Smooth muscle cell (in vitro differentiated cells): ENCODE measurements around the gene STAU1. TPM values are rescaled to one million over a fixed set of nuclear protein-coding genes. Genes with fewer than 3 reads are reported as not detected.

Experiments
- DNase-seq: peaks from one replicate; lab custom pipeline; 2025; ENCODE audit not compliant: unreplicated experiment; lab: John Stamatoyannopoulos, UW
- H2AFZ ChIP-seq: fragments of 200-600 bp; sonication (generic); 2 replicates; pipeline ENCODE4 v1.6.0; 2016; ENCODE audit warnings: antibody characterized with exemption, low read depth, mild to moderate bottlenecking
- H3F3A ChIP-seq: fragments of 200-600 bp; sonication (generic); 2 replicates; pipeline ENCODE4 v1.6.0; 2017; ENCODE audit warnings: antibody characterized with exemption, low read depth
- H3K27ac ChIP-seq: fragments of 200-600 bp; sonication (generic); 2 replicates; pipeline ENCODE4 v1.5.1; 2016; ENCODE audit warnings: low read depth, mild to moderate bottlenecking
- H3K27me3 ChIP-seq: fragments of 200-600 bp; sonication (generic); 2 replicates; pipeline ENCODE4 v1.6.1; 2016; ENCODE audit warnings: low read depth, mild to moderate bottlenecking
- H3K36me3 ChIP-seq: fragments of 200-600 bp; sonication (generic); 2 replicates; pipeline ENCODE4 v1.5.1; 2016; ENCODE audit warnings: low read depth
- H3K4me1 ChIP-seq: fragments of 200-600 bp; sonication (generic); 2 replicates; pipeline ENCODE4 v1.5.1; 2016; ENCODE audit warnings: low read depth
- H3K4me2 ChIP-seq: fragments of 200-600 bp; sonication (generic); 2 replicates; pipeline ENCODE4 v1.6.0; 2016; ENCODE audit warnings: mild to moderate bottlenecking
- H3K4me3 ChIP-seq: fragments of 200-600 bp; sonication (generic); 2 replicates; pipeline ENCODE4 v1.5.1; 2016; ENCODE audit warnings: mild to moderate bottlenecking
- H3K79me2 ChIP-seq: fragments of 200-600 bp; sonication (generic); 2 replicates; pipeline ENCODE4 v1.6.0; 2016; ENCODE audit warnings: low read depth, mild to moderate bottlenecking
- H3K9ac ChIP-seq: fragments of 200-600 bp; sonication (generic); 2 replicates; pipeline ENCODE4 v1.6.0; 2016; ENCODE audit warnings: low read depth
- H3K9me3 ChIP-seq: fragments of 200-600 bp; sonication (generic); replicated peaks from 2 replicates; pipeline ENCODE4 v1.5.1; 2016; ENCODE audit warnings: low read depth
- H4K20me1 ChIP-seq: fragments of 200-600 bp; sonication (generic); 2 replicates; pipeline ENCODE4 v1.6.0; 2016; ENCODE audit warnings: low read depth
- WGBS: methylation state at CpG from one replicate; pipeline ENCODE4 v1.1.7; 2016; ENCODE audit warnings: low lambda C conversion rate; 5-methylcytosine and 5-hydroxymethylcytosine counted together
- polyA plus RNA-seq: library from polyadenylated mRNA; unstranded; fragments of >200 nt; fragmentation: Nextera tagmentation; extraction: Ambion mirVana; gene quantifications from 2 replicates; pipeline ENCODE4 v1.2.1, GENCODE V29; 2016
- total RNA-seq: library from RNA; depleted of rRNA; stranded (reverse); fragments of >200 nt; gene quantifications from 2 replicates; pipeline ENCODE4 v1.2.3, GENCODE V29; 2014
- TF ChIP-seq, protein P1 (sequence below): fragments of 200-600 bp; sonication (generic); IDR thresholded peaks from 2 replicates; pipeline ENCODE4 v1.5.1; 2017; ENCODE audit warnings: borderline replicate concordance, mild to moderate bottlenecking, antibody characterized with exemption; ENCODE audit not compliant: insufficient read depth, poor library complexity, severe bottlenecking

The STAU1 gene
- total and polyA plus RNA-seq, 2 experiments from 2014 or later: 42.2 to 45.1 TPM

DNA sequence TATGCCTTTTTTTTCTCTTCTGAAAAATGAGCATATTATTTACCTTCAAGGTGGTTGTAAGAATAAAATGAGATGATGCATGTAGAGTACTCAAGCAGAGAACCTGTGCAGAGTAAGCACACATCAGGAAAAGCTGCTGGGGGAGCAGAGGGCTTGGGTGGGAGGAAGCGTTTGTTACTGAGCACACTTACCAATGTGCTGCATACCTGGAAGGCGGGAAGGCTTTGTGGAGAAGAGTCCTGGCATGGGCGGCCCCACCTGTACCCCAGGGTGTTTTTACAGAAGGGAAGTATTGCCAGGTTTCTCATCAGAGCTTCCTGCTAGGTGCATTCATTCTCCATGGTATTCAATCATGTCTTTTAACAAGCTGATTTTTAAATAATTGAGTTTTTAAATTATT lies 89.1 kb downstream of the STAU1 start:
- H3K79me2 ChIP-seq: no peaks in the 10 kb centered on the region
- no peak overlapping the region for H3K4me2 ChIP-seq
- no peaks in the 10 kb centered on the region for H3F3A ChIP-seq
- H3K4me3 ChIP-seq: no peak overlapping the region
- no peak overlapping the region for H3K9ac ChIP-seq
- H4K20me1 ChIP-seq: no peaks in the 10 kb centered on the region
- peaks cover 14% of the 10 kb centered on the region for H3K36me3 ChIP-seq
- 80% methylated on average over 3 of the region's 3 CpGs for WGBS
- peaks cover 3% of the 10 kb centered on the region for H3K4me1 ChIP-seq
- no peak for DNase-seq
- H3K27me3 ChIP-seq: no peaks in the 10 kb centered on the region
- H2AFZ ChIP-seq: no peak overlapping the region
- no peak overlapping the region for H3K27ac ChIP-seq
- TF ChIP-seq, protein P1, sequence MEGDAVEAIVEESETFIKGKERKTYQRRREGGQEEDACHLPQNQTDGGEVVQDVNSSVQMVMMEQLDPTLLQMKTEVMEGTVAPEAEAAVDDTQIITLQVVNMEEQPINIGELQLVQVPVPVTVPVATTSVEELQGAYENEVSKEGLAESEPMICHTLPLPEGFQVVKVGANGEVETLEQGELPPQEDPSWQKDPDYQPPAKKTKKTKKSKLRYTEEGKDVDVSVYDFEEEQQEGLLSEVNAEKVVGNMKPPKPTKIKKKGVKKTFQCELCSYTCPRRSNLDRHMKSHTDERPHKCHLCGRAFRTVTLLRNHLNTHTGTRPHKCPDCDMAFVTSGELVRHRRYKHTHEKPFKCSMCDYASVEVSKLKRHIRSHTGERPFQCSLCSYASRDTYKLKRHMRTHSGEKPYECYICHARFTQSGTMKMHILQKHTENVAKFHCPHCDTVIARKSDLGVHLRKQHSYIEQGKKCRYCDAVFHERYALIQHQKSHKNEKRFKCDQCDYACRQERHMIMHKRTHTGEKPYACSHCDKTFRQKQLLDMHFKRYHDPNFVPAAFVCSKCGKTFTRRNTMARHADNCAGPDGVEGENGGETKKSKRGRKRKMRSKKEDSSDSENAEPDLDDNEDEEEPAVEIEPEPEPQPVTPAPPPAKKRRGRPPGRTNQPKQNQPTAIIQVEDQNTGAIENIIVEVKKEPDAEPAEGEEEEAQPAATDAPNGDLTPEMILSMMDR: no peak
- no peaks in the 10 kb centered on the region for H3K9me3 ChIP-seq

DNA sequence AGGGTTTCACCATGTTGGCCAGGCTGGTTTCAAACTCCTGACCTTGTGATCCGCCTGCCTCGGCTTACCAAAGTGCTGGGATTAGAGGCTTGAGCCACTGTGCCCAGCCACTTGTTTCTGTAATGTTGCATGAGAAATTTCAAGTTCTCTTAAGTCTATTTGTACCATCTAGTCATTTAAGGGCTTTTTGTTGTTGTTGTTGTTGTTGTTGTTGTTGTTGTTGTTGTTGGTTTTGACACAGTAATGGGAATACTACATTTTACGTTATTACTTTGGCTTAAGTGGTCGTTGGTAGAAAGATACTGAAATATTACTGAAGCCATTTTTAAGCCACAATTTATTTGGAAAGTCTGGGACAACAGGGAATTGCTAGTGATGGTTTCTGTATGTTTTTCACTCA lies 90.0 kb downstream of the STAU1 start:
- Histone ChIP-seq H3K4me3 (no peak overlapping the region), H3K27ac (no peak overlapping the region), H3K4me1 (no peaks in the 10 kb centered on the region), H3K4me2 (no peak overlapping the region), H3K9ac (no peak overlapping the region), H4K20me1 (no peaks in the 10 kb centered on the region), H3K27me3 (no peaks in the 10 kb centered on the region), H2AFZ (no peak overlapping the region), H3F3A (no peaks in the 10 kb centered on the region), H3K9me3 (no peaks in the 10 kb centered on the region), H3K36me3 (peaks cover 14% of the 10 kb centered on the region), H3K79me2 (no peaks in the 10 kb centered on the region)
- TF ChIP-seq, protein P1: no peak
- no peak for DNase-seq
- 97% methylated on average over 4 of the region's 4 CpGs for WGBS

DNA sequence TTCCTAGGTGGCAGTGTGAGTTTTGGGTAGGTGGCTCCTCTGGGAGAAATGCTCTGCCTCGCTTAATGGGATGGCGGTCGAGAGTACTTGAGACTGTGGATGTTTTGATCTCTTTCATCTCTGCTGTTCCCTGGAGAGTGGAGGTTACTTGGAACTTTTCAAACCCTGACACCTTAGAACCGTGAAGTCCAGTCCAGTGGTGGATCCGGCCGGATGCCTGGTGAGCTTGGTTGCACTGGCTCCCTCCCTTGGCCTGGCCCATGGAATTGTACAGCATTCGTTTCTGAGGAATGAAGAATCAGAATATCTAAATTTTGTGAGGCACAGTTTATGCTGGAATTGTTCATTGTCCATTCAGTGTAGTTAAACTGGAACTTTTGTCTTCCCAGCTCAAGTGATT lies 91.0 kb downstream of the STAU1 start:
- TF ChIP-seq, protein P1: no peak
- no peaks in the 10 kb centered on the region for H3K4me1 ChIP-seq
- no peak overlapping the region for H2AFZ ChIP-seq
- no peak overlapping the region for H3K27ac ChIP-seq
- no peak overlapping the region for H3K4me2 ChIP-seq
- no peak for DNase-seq
- H3K27me3 ChIP-seq: no peaks in the 10 kb centered on the region
- no peaks in the 10 kb centered on the region for H4K20me1 ChIP-seq
- no peak overlapping the region for H3K9ac ChIP-seq
- no peaks in the 10 kb centered on the region for H3F3A ChIP-seq
- 99% methylated on average over 7 of the region's 7 CpGs for WGBS
- H3K79me2 ChIP-seq: no peaks in the 10 kb centered on the region
- no peak overlapping the region for H3K4me3 ChIP-seq
- H3K36me3 ChIP-seq: peaks cover 14% of the 10 kb centered on the region
- H3K9me3 ChIP-seq: no peaks in the 10 kb centered on the region

DNA sequence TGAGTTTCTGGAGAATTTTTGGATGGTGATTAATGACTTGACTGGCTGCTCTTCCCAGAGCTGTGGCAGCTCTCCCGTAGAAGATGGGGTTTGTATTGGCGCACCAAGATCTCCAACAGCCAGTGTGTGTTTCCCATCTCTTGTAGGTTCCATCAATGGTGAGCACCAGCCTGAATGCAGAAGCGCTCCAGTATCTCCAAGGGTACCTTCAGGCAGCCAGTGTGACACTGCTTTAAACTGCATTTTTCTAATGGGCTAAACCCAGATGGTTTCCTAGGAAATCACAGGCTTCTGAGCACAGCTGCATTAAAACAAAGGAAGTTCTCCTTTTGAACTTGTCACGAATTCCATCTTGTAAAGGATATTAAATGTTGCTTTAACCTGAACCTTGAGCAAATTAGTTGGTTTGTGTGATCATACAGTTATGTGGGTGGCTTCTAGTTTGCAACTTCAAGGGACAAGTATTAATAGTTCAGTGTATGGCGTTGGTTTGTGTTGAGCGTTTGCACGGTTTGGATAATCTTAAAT lies 91.9 kb downstream of the STAU1 start:
- Histone ChIP-seq H4K20me1 (no peaks in the 10 kb centered on the region), H3F3A (no peaks in the 10 kb centered on the region), H3K4me2 (no peak overlapping the region), H3K27me3 (no peaks in the 10 kb centered on the region), H3K4me1 (no peaks in the 10 kb centered on the region), H3K4me3 (no peak overlapping the region), H3K9ac (no peak overlapping the region), H3K79me2 (no peaks in the 10 kb centered on the region), H3K9me3 (no peaks in the 10 kb centered on the region), H2AFZ (no peak overlapping the region), H3K27ac (no peak overlapping the region), H3K36me3 (peaks cover 22% of the 10 kb centered on the region)
- over 99% methylated on average over 7 of the region's 7 CpGs for WGBS
- TF ChIP-seq, protein P1: no peak
- DNase-seq: no peak
